Lung (tissue), 12 donors: ENCODE results near the gene BCAS3. TPM values are rescaled to one million over a fixed set of nuclear protein-coding genes. Genes with fewer than 3 reads are reported as not detected.

Source experiments
- ATAC-seq: fragments of 200-7000 bp; cut with Tn5 transposase; one replicate; pipeline ENCODE4 v1.9.1; 2020; ENCODE audit warnings: moderate number of reproducible peaks; ENCODE audit not compliant: insufficient read depth, low FRiP score
- DNase-seq, 3 donors: peaks; one replicate each; pipeline ENCODE4 v3.0.0-alpha.2; 2013 to 2017
- H3K27ac ChIP-seq, 2 donors: one replicate each; pipeline ENCODE4 v1.5.1; 2013; ENCODE audit warnings: mild to moderate bottlenecking in 2 of 2, moderate library complexity in 2 of 2, control low read depth in 1 of 2, inconsistent platforms in 1 of 2, low read depth in 1 of 2, low read length in 1 of 2
- H3K27me3 ChIP-seq, 3 donors: one replicate each; pipeline ENCODE4 v1.5.1; 2013; ENCODE audit warnings: low read length in 2 of 3; ENCODE audit not compliant: control insufficient read depth in 3 of 3, insufficient read depth in 3 of 3
- H3K36me3 ChIP-seq, 4 donors: one replicate each; pipeline ENCODE4 v1.5.1; 2013; ENCODE audit warnings: low read length in 4 of 4, mild to moderate bottlenecking in 1 of 4, moderate library complexity in 1 of 4; ENCODE audit not compliant: control insufficient read depth in 4 of 4, insufficient read depth in 4 of 4
- H3K4me1 ChIP-seq, 5 donors: one replicate each; pipeline ENCODE4 v1.5.1; 2013; ENCODE audit warnings: low read length in 5 of 5, mild to moderate bottlenecking in 2 of 5, moderate library complexity in 1 of 5; ENCODE audit not compliant: control insufficient read depth in 5 of 5, insufficient read depth in 5 of 5
- H3K4me3 ChIP-seq: one replicate; pipeline ENCODE4 v1.5.1; 2013; ENCODE audit warnings: mild to moderate bottlenecking, control low read depth, moderate library complexity
- H3K9ac ChIP-seq, 2 donors: one replicate each; pipeline ENCODE4 v1.5.1; 2013; ENCODE audit warnings: low read length in 2 of 2, control low read depth in 1 of 2; ENCODE audit not compliant: insufficient read depth in 1 of 2
- H3K9me3 ChIP-seq, 4 donors: one replicate each; pipeline ENCODE4 v1.5.1; 2013; ENCODE audit warnings: low read length in 3 of 4, mild to moderate bottlenecking in 1 of 4, moderate library complexity in 1 of 4; ENCODE audit not compliant: control insufficient read depth in 4 of 4, insufficient read depth in 3 of 4
- CTCF ChIP-seq: IDR thresholded peaks from 2 replicates; pipeline ENCODE4 v1.5.1; 2012; ENCODE audit warnings: mild to moderate bottlenecking; ENCODE audit errors: control extremely low read depth, extremely low read depth
- WGBS, 2 donors: extraction: QIAGEN DNeasy Blood & Tissue Kit; methylation state at CpG; one replicate each; pipeline ENCODE4 v1.1.7; 2013; 5-methylcytosine and 5-hydroxymethylcytosine counted together
- polyA plus RNA-seq, 2 donors: library from polyadenylated mRNA; stranded (reverse); fragments of 200-250 nt; gene quantifications; one replicate each; pipeline ENCODE4 v1.2.1, GENCODE V29; 2013
- total RNA-seq, 2 donors: library from RNA; depleted of rRNA in 1 of 2; stranded (reverse); fragments of >200 nt in 1 of 2; gene quantifications; one replicate each; pipeline ENCODE4 v1.2.1, GENCODE V29; 2014 to 2021
- donor health status: control.
- donor health status: control.
- donor health status: Bipolar disorder and iron deficiency.
- donor health status: healthy.
- donor health status: DM: yes; HTN: yes; CAD: no.

BCAS3 gene
- total and polyA plus RNA-seq, 4 donors: 4.0 to 101 (median 20.3) TPM

- no peak overlapping the region for H3K4me3 ChIP-seq
- ATAC-seq: no peak
- no peak for TF ChIP-seq CTCF
- H3K27ac ChIP-seq: no peak overlapping the region
- no peaks in the 10 kb centered on the region for H3K36me3 ChIP-seq
- H3K9ac ChIP-seq: peak overlapping the region in 1 of 2 donors; percentile 42
- no peaks in the 10 kb centered on the region for H3K9me3 ChIP-seq
- no peak for DNase-seq
- no peaks in the 10 kb centered on the region for H3K27me3 ChIP-seq
- 78 to 87% methylated on average over 17 of the region's 17 CpGs for WGBS, 2 donors
- H3K4me1 ChIP-seq: no peaks in the 10 kb centered on the region
Measured at GRCh38 chr17:60851181-60851580, 173.5 kb downstream of the BCAS3 start.

- Histone ChIP-seq H3K9me3 (peaks cover 0 to 3% (median 0%) of the 10 kb centered on the region in 4 donors), H3K27ac (no peak overlapping the region), H3K4me1 (no peaks in the 10 kb centered on the region), H3K36me3 (peaks cover 0 to 2% (median 0%) of the 10 kb centered on the region in 4 donors), H3K9ac (no peak overlapping the region), H3K27me3 (no peaks in the 10 kb centered on the region), H3K4me3 (no peak overlapping the region)
- no peak for TF ChIP-seq CTCF
- 87 to 96% methylated on average over 6 of the region's 6 CpGs for WGBS, 2 donors
- DNase-seq (no peak), ATAC-seq (no peak)
Measured at GRCh38 chr17:60857556-60858080, 180.0 kb downstream of the BCAS3 start.

GRCh38 chr17:60862482-60862881 lies 184.8 kb downstream of the BCAS3 start:
- no peaks in the 10 kb centered on the region for H3K27me3 ChIP-seq
- H3K4me3 ChIP-seq: no peak overlapping the region
- H3K9me3 ChIP-seq: peaks cover 0 to 3% (median 0%) of the 10 kb centered on the region in 4 donors
- H3K4me1 ChIP-seq: peaks cover 0 to 2% (median 0%) of the 10 kb centered on the region in 5 donors
- peaks cover 0 to 2% (median 0%) of the 10 kb centered on the region in 4 donors for H3K36me3 ChIP-seq
- no peak for ATAC-seq
- no peak for DNase-seq
- TF ChIP-seq CTCF: no peak
- H3K9ac ChIP-seq: no peak overlapping the region
- H3K27ac ChIP-seq: no peak overlapping the region
